ENCODE measurements around the gene ME3.

Gene ME3

DNA sequence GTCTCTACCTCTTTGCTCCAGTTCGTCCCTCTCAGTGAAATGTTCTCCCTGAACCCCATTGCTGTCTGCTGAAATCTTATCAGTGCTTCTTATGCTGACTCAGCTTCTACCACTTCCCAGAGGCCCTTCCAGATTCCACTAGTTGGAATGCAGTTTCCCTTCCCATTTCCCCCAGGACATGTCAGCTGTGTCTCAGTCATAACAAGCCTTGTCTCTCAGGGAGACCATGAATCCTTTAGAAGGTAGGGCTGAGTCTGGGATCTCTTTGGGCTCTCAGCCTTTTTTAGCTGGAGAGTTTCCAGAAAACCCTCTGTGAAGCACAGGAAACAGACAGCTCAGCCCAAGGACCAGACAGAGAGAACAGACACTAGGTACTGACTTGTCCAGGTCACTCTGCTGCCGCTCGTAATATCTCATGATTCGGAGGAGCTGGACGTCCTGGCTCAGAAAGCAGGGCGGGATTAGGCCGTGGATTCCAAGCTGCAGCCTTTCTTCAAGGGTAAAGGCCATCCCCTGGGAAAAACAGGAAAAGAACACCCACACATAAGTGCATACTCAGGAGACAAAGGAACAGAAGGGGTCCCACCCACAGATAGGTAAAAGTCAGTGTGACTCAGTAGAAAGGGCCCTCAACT is 113.0 kb downstream of the ME3 start:
- no peak for DNase-seq (ENCODE audit: extremely low read depth, insufficient read length)
- H3K36me3 ChIP-seq (ENCODE audit: control insufficient read depth, insufficient read depth, low read length) = no peaks in the 10 kb centered on the region

DNA sequence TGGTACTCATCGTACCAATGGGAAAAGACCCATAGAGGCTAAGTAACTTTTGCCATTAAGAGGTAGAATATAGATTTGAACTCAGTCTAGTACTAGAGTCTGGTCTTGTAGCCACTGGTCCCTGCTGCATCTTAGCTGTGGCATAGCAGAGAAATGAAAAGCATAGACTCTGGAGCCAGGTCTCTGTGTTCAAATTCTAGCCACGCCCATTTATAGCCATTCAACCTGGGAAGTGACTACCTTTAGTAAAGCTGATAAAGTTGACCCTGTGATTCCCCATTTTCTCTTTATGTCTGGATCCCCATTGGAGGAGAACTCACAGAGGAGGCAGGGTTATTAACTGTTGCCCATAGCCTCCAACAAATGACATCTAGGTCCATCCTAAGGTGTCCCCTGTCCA is 113.6 kb downstream of the ME3 start:
- no peak for TF ChIP-seq CTCF (IDR thresholded peaks at IDR 0.05; ENCODE audit: insufficient read depth, low read length, poor library complexity, severe bottlenecking)
- H3K27me3 ChIP-seq (replicated peaks; ENCODE audit: control insufficient read depth, insufficient read depth, low read length) = no peaks in the 10 kb centered on the region
- no peak overlapping the region for H3K4me3 ChIP-seq (replicated peaks; ENCODE audit: low read depth, low read length)
- no peak for DNase-seq (ENCODE audit: extremely low read depth, insufficient read length)
- no peaks in the 10 kb centered on the region for H3K36me3 ChIP-seq (ENCODE audit: control insufficient read depth, insufficient read depth, low read length)

More for the DNA sequence above, 113.0 kb downstream of the ME3 start:
- no peaks in the 10 kb centered on the region for H3K27me3 ChIP-seq (replicated peaks; ENCODE audit: control insufficient read depth, insufficient read depth, low read length)
- no peak overlapping the region for H3K4me3 ChIP-seq (replicated peaks; ENCODE audit: low read depth, low read length)
- no peak for TF ChIP-seq CTCF (IDR thresholded peaks at IDR 0.05; ENCODE audit: insufficient read depth, low read length, poor library complexity, severe bottlenecking)

GRCh38 chr11:86558207-86558606 is 114.2 kb downstream of the ME3 start:
- Histone ChIP-seq H3K4me3 (replicated peaks; ENCODE audit: low read depth, low read length) (no peak overlapping the region), H3K27me3 (replicated peaks; ENCODE audit: control insufficient read depth, insufficient read depth, low read length) (no peaks in the 10 kb centered on the region), H3K36me3 (ENCODE audit: control insufficient read depth, insufficient read depth, low read length) (no peaks in the 10 kb centered on the region)
- no peak for TF ChIP-seq CTCF (IDR thresholded peaks at IDR 0.05; ENCODE audit: insufficient read depth, low read length, poor library complexity, severe bottlenecking)
- DNase-seq (ENCODE audit: extremely low read depth, insufficient read length) = no peak

GRCh38 chr11:86555866-86556265 is 116.5 kb downstream of the ME3 start:
- Histone ChIP-seq H3K36me3 (ENCODE audit: control insufficient read depth, insufficient read depth, low read length) (no peaks in the 10 kb centered on the region), H3K4me3 (replicated peaks; ENCODE audit: low read depth, low read length) (no peak overlapping the region), H3K27me3 (replicated peaks; ENCODE audit: control insufficient read depth, insufficient read depth, low read length) (no peaks in the 10 kb centered on the region; the same call in 1 of the 2 replicates)
- no peak for DNase-seq (ENCODE audit: extremely low read depth, insufficient read length)
- no peak for TF ChIP-seq CTCF (IDR thresholded peaks at IDR 0.05; ENCODE audit: insufficient read depth, low read length, poor library complexity, severe bottlenecking)

- no peak overlapping the region for H3K4me3 ChIP-seq (replicated peaks; ENCODE audit: low read depth, low read length)
- no peak for TF ChIP-seq CTCF (IDR thresholded peaks at IDR 0.05; ENCODE audit: insufficient read depth, low read length, poor library complexity, severe bottlenecking)
- no peaks in the 10 kb centered on the region; the same call in none of the 2 replicates for H3K27me3 ChIP-seq (replicated peaks; ENCODE audit: control insufficient read depth, insufficient read depth, low read length)
- DNase-seq (ENCODE audit: extremely low read depth, insufficient read length) = no peak
- no peaks in the 10 kb centered on the region for H3K36me3 ChIP-seq (ENCODE audit: control insufficient read depth, insufficient read depth, low read length)
Observed at GRCh38 chr11:86555401-86555800, 117.0 kb downstream of the ME3 start.

GRCh38 chr11:86553265-86553664 is 119.2 kb downstream of the ME3 start:
- Histone ChIP-seq H3K36me3 (ENCODE audit: control insufficient read depth, insufficient read depth, low read length) (no peaks in the 10 kb centered on the region), H3K4me3 (replicated peaks; ENCODE audit: low read depth, low read length) (no peak overlapping the region), H3K27me3 (replicated peaks; ENCODE audit: control insufficient read depth, insufficient read depth, low read length) (no peaks in the 10 kb centered on the region; the same call in none of the 2 replicates)
- no peak for DNase-seq (ENCODE audit: extremely low read depth, insufficient read length)
- TF ChIP-seq CTCF (IDR thresholded peaks at IDR 0.05; ENCODE audit: insufficient read depth, low read length, poor library complexity, severe bottlenecking) = no peak

Measured in GM06990 (cell line).